ENCODE data around the gene POLL.

Gene POLL

GRCh38 chr10:101558204-101558603 lies 29.9 kb downstream of the POLL start:
- TF ChIP-seq PPARA (CRISPR knock-in tag; IDR thresholded peaks at IDR 0.05; ENCODE audit: borderline replicate concordance) (no peak), CREB5 (CRISPR knock-in tag; IDR thresholded peaks at IDR 0.05; ENCODE audit: low read depth) (no peak), TSHZ2 (CRISPR knock-in tag; IDR thresholded peaks at IDR 0.05) (no peak), PATZ1 (CRISPR knock-in tag; IDR thresholded peaks at IDR 0.05; ENCODE audit: borderline replicate concordance) (no peak), ARNTL (CRISPR knock-in tag; IDR thresholded peaks at IDR 0.05; ENCODE audit: borderline replicate concordance, low read depth) (no peak), OSR1 (CRISPR knock-in tag; IDR thresholded peaks at IDR 0.05) (no peak), TCF4 (CRISPR knock-in tag; IDR thresholded peaks at IDR 0.05; ENCODE audit: borderline replicate concordance) (no peak), BACH2 (CRISPR knock-in tag; IDR thresholded peaks at IDR 0.05; ENCODE audit: borderline replicate concordance) (no peak), ISL1 (CRISPR knock-in tag; IDR thresholded peaks at IDR 0.05) (no peak), ZFP30 (CRISPR knock-in tag; IDR thresholded peaks at IDR 0.05) (no peak)
- no peak for ATAC-seq

GRCh38 chr10:101557541-101557940 lies 30.5 kb downstream of the POLL start:
- no peak for ATAC-seq

More at GRCh38 chr10:101557541-101557940, 30.5 kb downstream of the POLL start:
- no peak for TF ChIP-seq PATZ1 (CRISPR knock-in tag; IDR thresholded peaks at IDR 0.05; ENCODE audit: borderline replicate concordance)
- no peak for TF ChIP-seq CSRNP3 (CRISPR knock-in tag; IDR thresholded peaks at IDR 0.05)
- TF ChIP-seq ZNF8 (CRISPR knock-in tag; IDR thresholded peaks at IDR 0.05) = no peak
- TF ChIP-seq POU6F1 (CRISPR knock-in tag; IDR thresholded peaks at IDR 0.05; ENCODE audit: borderline replicate concordance, low read depth) = no peak
- no peak for TF ChIP-seq BACH2 (CRISPR knock-in tag; IDR thresholded peaks at IDR 0.05; ENCODE audit: borderline replicate concordance)
- TF ChIP-seq ZNF565 (CRISPR knock-in tag; conservative IDR thresholded peaks at IDR 0.05; ENCODE audit: low read depth) = no peak
- TF ChIP-seq TCF4 (CRISPR knock-in tag; IDR thresholded peaks at IDR 0.05; ENCODE audit: borderline replicate concordance) = no peak

Data from SK-N-SH treated with all-trans-retinoic acid at 6 μM for 48 hours (cell line).